Ovary (tissue), 9 donors: ENCODE results near the gene ANKRD2. TPM values are rescaled to one million over a fixed set of nuclear protein-coding genes. Genes with fewer than 3 reads are reported as not detected.
A peak's percentile ranks its signal among the peaks of the same experiment; 100 is the strongest.
"Not testable (repeated sequence)": the region's sequence is repeated elsewhere in the genome, so short reads cannot be mapped to it uniquely, and the experiment has no call there.

Experiments
- DNase-seq, 5 donors: peaks; one replicate each; pipeline ENCODE4 v3.0.0-alpha.2; 2019 to 2020
- H3K27ac ChIP-seq, 2 donors: fragments of 200-600 bp; one replicate each; pipeline versions ENCODE4 v1.5.1 to v1.8.0; 2019 to 2022
- H3K27me3 ChIP-seq: fragments of 200-600 bp; one replicate; pipeline ENCODE4 v1.8.0; 2022
- H3K36me3 ChIP-seq: fragments of 200-600 bp; sonication (generic); one replicate; pipeline ENCODE4 v1.5.1; 2019
- H3K4me1 ChIP-seq: one replicate; pipeline ENCODE4 v1.8.1; 2013; ENCODE audit warnings: mild to moderate bottlenecking, moderate library complexity; ENCODE audit not compliant: insufficient read depth
- H3K4me3 ChIP-seq: fragments of 200-600 bp; sonication (generic); one replicate; pipeline ENCODE4 v1.5.1; 2017
- H3K9me3 ChIP-seq, 2 donors: fragments of 200-600 bp in 1 of 2; sonication (generic) in 1 of 2; one replicate each; pipeline versions ENCODE4 v1.5.1 to v1.8.1; 2013 to 2019; ENCODE audit warnings: mild to moderate bottlenecking in 1 of 2, moderate library complexity in 1 of 2
- CTCF ChIP-seq, 3 donors: fragments of 450-650 bp in 2 of 3; fragments of 200-600 bp in 1 of 3; IDR thresholded peaks; one replicate each; pipeline versions ENCODE4 v1.5.1 to v1.8.0; 2016 to 2022; ENCODE audit warnings: antibody characterized with exemption in 3 of 3, mild to moderate bottlenecking in 1 of 3
- EP300 ChIP-seq: sonication (generic); formaldehyde crosslinking; IDR thresholded peaks from one replicate; pipeline ENCODE4 v1.6.1; 2017; ENCODE audit warnings: antibody characterized with exemption
- POLR2A ChIP-seq: fragments of 450-650 bp; IDR thresholded peaks from one replicate; pipeline ENCODE4 v1.6.1; 2017; ENCODE audit warnings: antibody characterized with exemption, mild to moderate bottlenecking, moderate library complexity
- WGBS, 3 donors: extraction: QIAGEN DNeasy Blood & Tissue Kit in 1 of 3; methylation state at CpG; one replicate each; pipeline versions ENCODE4 v1.1.5 to v1.1.7; 2013 to 2017; 5-methylcytosine and 5-hydroxymethylcytosine counted together
- intact Hi-C, 4 donors: fragments of 100-400 bp; cut with DNase I; formaldehyde crosslinking; loops; one replicate each; pipeline versions ENCODE4 v1.11.0 to v1.15.1; 2022 to 2023
- polyA plus RNA-seq, 2 donors: library from polyadenylated mRNA; stranded (reverse); fragments of 200-250 nt in 1 of 2; fragments of 350-450 nt in 1 of 2; fragmentation: Illumina TruSeq in 1 of 2; extraction: RNeasy Lipid Tissue Mini Kit (QIAGEN cat#74804) in 1 of 2; gene quantifications; one replicate each; pipeline ENCODE4 v1.2.3, GENCODE V29; 2013 to 2014
- total RNA-seq, 7 donors: library from RNA; depleted of rRNA in 2 of 7; stranded (reverse); fragments of >200 nt in 2 of 7; fragmentation: NEBNext Ultra II Directional in 3 of 7; extraction: Animal tissue kit (Norgen Biotek cat#: 25700) in 3 of 7; gene quantifications; one replicate each; pipeline versions ENCODE4 v1.1.0 to v1.2.4, GENCODE V29; 2016 to 2023
- donor health status: DM: no; HTN: no; CAD: no; lungs with moderate emphysema.
- donor health status: DM: no; HTN: no; CAD: no.
- donor health status: Bipolar disorder and iron deficiency.
- donor health status: DM: yes; HTN: yes; CAD: no.
- donor health status: DM: no; HTN: no; CAD: no.
- donor health status: DM: yes; HTN: yes; CAD: no.

The ANKRD2 gene
- total and polyA plus RNA-seq, 9 donors: 0.11 to 0.46 (median 0.37) TPM; not detected in 4

DNA sequence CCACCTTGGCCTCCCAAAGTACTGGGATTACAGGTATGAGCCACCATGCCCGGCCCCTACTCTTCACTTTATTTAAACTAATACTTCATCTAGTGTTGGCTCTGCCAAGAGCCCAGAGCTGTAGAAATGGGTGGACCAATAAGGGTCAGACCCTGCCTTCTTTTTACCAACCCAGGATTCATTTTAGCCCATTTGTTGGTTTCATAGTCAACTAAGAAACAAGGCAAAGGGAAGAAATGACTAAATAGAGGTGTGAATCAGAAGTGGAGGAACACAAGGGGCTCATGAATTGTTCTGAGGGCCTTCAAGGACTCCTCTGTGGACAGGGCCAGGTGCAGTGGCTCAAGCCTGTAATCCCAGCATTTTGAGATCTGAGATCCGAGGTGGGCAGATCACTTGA lies 1.1 kb downstream of the ANKRD2 start:
- intact Hi-C loops: loop anchor here in 1 of 4 donors (2.0 kb wide), 1 partner anchor 37 kb away; no protein-coding TSS in a partner anchor
- no peak for TF ChIP-seq CTCF (IDR thresholded peaks at IDR 0.05)
- TF ChIP-seq EP300: no peak
- no peak for TF ChIP-seq POLR2A
- DNase-seq: no peak
- Histone ChIP-seq H3K4me1 (no peaks in the 10 kb centered on the region), H3K27ac (no peak overlapping the region), H3K4me3 (no peak overlapping the region), H3K36me3 (no peaks in the 10 kb centered on the region), H3K9me3 (no peaks in the 10 kb centered on the region), H3K27me3 (no peaks in the 10 kb centered on the region)
- WGBS, 3 donors: 60 to 84% (median 65%) methylated on average over 2 of the region's 2 CpGs

DNA sequence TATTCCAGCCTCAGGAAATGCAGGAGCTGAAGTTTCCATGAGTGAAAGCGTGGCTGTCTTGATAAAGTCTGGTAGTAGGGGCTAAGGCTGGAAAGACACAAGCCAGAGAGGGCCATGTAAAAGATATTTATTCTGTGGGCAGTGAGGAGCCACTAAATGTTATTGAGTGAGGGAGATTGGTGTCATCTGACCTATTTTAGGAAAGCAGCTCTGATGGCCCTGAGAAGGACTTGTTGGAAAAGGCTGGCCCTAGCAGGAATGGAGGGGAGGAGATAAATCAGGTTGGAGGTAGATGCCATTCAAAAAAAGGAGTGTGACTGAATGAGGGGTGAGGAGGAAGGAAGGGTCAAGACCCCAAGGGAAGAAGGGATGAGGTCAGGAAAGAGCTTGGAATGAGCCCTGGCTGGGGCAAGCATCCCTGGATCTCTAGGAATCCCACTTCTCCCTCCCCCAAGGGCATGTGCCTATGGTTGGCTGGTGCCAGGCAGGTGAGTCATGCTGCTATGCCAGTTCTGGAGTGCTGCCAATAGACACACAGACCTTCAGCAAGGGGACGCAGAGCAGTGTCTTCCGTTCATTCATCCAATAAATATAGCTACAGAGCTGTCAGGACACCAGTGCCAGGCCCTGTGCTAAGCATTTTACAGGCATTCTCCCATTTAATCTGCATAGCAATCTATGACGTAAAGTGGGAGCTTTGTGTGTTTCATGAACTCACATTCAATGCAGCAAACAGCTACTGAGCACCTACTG lies 2.0 kb downstream of the ANKRD2 start:
- peak in 1 of 5 donors; percentile 30 for DNase-seq
- intact Hi-C loops: no loop called here

GRCh38 chr10:97575127-97575668 lies 2.6 kb downstream of the ANKRD2 start:
- Histone ChIP-seq H3K27ac (no peak overlapping the region), H3K9me3 (no peaks in the 10 kb centered on the region), H3K36me3 (no peaks in the 10 kb centered on the region), H3K4me1 (no peaks in the 10 kb centered on the region), H3K4me3 (no peak overlapping the region), H3K27me3 (no peaks in the 10 kb centered on the region)
- no peak for DNase-seq
- intact Hi-C loops: no loop called here
- 84 to 89% (median 85%) methylated on average over 6 of the region's 6 CpGs for WGBS, 3 donors
- no peak for TF ChIP-seq POLR2A
- TF ChIP-seq CTCF (IDR thresholded peaks at IDR 0.05): no peak
- TF ChIP-seq EP300: no peak

More for the DNA sequence above, 2.0 kb downstream of the ANKRD2 start:
- Histone ChIP-seq H3K36me3 (no peaks in the 10 kb centered on the region), H3K4me3 (no peak overlapping the region), H3K4me1 (no peaks in the 10 kb centered on the region), H3K27me3 (no peaks in the 10 kb centered on the region), H3K9me3 (no peaks in the 10 kb centered on the region), H3K27ac (no peak overlapping the region)
- TF ChIP-seq CTCF (IDR thresholded peaks at IDR 0.05): no peak
- WGBS, 3 donors: 62 to 67% (median 63%) methylated on average over 4 of the region's 4 CpGs

- H3K36me3 ChIP-seq, H3K27me3 ChIP-seq, intact Hi-C loops, DNase-seq, H3K4me1 ChIP-seq, H3K27ac ChIP-seq, H3K9me3 ChIP-seq, H3K4me3 ChIP-seq: not testable (repeated sequence)
- 55 to 74% (median 57%) methylated on average over 5 of the region's 5 CpGs for WGBS, 3 donors
Measured at GRCh38 chr10:97576487-97576886, 3.9 kb downstream of the ANKRD2 start.

DNA sequence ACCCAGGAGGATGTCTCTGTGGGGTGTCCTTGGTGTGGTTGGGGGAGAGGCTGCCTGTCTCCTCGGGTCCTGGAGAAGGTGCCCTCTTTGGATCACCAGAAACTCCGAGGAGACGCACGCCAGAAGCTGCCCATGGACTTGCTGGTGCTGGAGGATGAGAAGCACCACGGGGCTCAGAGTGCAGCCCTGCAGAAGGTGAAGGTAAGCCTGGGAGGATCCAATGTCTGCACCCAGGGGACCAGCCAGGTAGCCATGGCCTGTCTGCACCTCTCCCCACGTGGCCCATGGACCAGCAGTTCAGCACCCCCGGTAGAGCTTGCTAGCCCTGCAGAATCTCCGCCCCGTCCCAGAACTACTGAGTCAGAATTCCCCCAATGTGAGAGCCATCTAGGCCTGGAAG lies 5.1 kb downstream of the ANKRD2 start:
- no peak overlapping the region for H3K27ac ChIP-seq
- DNase-seq: peak in 1 of 5 donors; percentile 13
- 69 to 80% (median 71%) methylated on average over 8 to 9 of the region's 9 CpGs for WGBS, 3 donors
- no peak overlapping the region for H3K4me3 ChIP-seq
- no peaks in the 10 kb centered on the region for H3K36me3 ChIP-seq
- H3K4me1 ChIP-seq: no peaks in the 10 kb centered on the region
- TF ChIP-seq CTCF (IDR thresholded peaks at IDR 0.05): no peak
- TF ChIP-seq EP300: no peak
- no peak for TF ChIP-seq POLR2A
- no peaks in the 10 kb centered on the region for H3K27me3 ChIP-seq
- intact Hi-C loops: no loop called here
- H3K9me3 ChIP-seq: no peaks in the 10 kb centered on the region
